Right lobe of liver (tissue), 4 donors: ENCODE results near the gene ADO.
"Not testable (repeated sequence)": the region's sequence is repeated elsewhere in the genome, so short reads cannot be mapped to it uniquely, and the experiment has no call there.

Experiments
- CTCF ChIP-seq, 4 donors: fragments of 200-600 bp in 3 of 4; fragments of 450-650 bp in 1 of 4; IDR thresholded peaks; one replicate each; pipeline versions ENCODE4 v1.5.1 to v1.8.0; 2016 to 2022; ENCODE audit warnings: antibody characterized with exemption in 4 of 4, mild to moderate bottlenecking in 2 of 4
- POLR2A ChIP-seq: fragments of 450-650 bp; IDR thresholded peaks from one replicate; pipeline ENCODE4 v1.6.1; 2017; ENCODE audit warnings: antibody characterized with exemption, mild to moderate bottlenecking
- donor health status: DM: no; HTN: no; CAD: no.
- donor health status: DM: no; HTN: no; CAD: no.
- donor health status: DM: no; HTN: yes; CAD: no.

DNA sequence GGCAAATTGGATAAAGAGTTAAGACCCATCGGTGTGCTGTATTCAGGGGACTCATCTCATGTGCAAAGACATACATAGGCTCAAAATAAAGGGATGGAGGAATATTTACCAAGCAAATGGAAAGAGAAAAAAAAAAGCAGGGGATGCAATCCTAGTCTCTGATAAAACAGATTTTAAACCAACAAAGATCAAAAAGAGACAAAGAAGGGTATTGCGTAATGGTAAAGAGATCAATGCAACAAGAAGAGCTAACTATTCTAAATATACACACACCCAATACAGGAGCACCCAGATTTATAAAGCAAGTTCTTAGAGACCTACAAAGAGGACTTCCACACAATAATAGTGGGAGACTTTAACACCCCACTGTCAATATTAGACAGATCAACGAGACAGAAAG, 20.0 kb upstream of the ADO start:
- not testable (repeated sequence) for TF ChIP-seq CTCF (IDR thresholded peaks at IDR 0.05); POLR2A
